Daoy (cell line): ENCODE measurements around the gene LRRC27. TPM values are rescaled to one million over a fixed set of nuclear protein-coding genes. Genes with fewer than 3 reads are reported as not detected.
A peak's percentile ranks its signal among the peaks of the same experiment; 100 is the strongest.
"Not testable (repeated sequence)": the region's sequence is repeated elsewhere in the genome, so short reads cannot be mapped to it uniquely, and the experiment has no call there.

Experiments used
- DNase-seq: peaks from one replicate; pipeline ENCODE4 v3.0.0-alpha.2; 2015; ENCODE audit warnings: low read depth
- total RNA-seq: library from RNA; depleted of rRNA; stranded (reverse); fragments of >200 nt; shearing (Covaris generic); gene quantifications from 2 replicates; pipeline ENCODE4 v1.2.3, GENCODE V29; 2014

The LRRC27 gene
- total RNA-seq, 1 experiment from 2014 or later, result 4.6 TPM

- no peak for DNase-seq
Observed at GRCh38 chr10:132374612-132375011, 42.6 kb downstream of the LRRC27 start.

- no peak for DNase-seq
Observed at GRCh38 chr10:132375116-132375794, 43.3 kb downstream of the LRRC27 start.

GRCh38 chr10:132375795-132376297 lies 43.9 kb downstream of the LRRC27 start:
- DNase-seq, result no peak

GRCh38 chr10:132376394-132376851 lies 44.4 kb downstream of the LRRC27 start:
- no peak for DNase-seq

GRCh38 chr10:132377326-132377725 lies 45.3 kb downstream of the LRRC27 start:
- no peak for DNase-seq

- not testable (repeated sequence) for DNase-seq
Observed at GRCh38 chr10:132379026-132379425, 47.0 kb downstream of the LRRC27 start.

GRCh38 chr10:132380986-132381385 lies 49.0 kb downstream of the LRRC27 start:
- DNase-seq, result not testable (repeated sequence)

- no peak for DNase-seq
Observed at GRCh38 chr10:132381741-132382140, 49.7 kb downstream of the LRRC27 start.

GRCh38 chr10:132382231-132382922 lies 50.4 kb downstream of the LRRC27 start:
- DNase-seq, result peak; percentile 85

- DNase-seq, result no peak
Observed at GRCh38 chr10:132383101-132383500, 51.1 kb downstream of the LRRC27 start.

- no peak for DNase-seq
Observed at GRCh38 chr10:132383751-132384196, 51.8 kb downstream of the LRRC27 start.

GRCh38 chr10:132384618-132385388 lies 52.8 kb downstream of the LRRC27 start:
- no peak for DNase-seq

GRCh38 chr10:132385389-132385667 lies 53.3 kb downstream of the LRRC27 start:
- DNase-seq, result no peak

- DNase-seq, result no peak
Observed at GRCh38 chr10:132385721-132386418, 53.9 kb downstream of the LRRC27 start.

- no peak for DNase-seq
Observed at GRCh38 chr10:132386419-132386831, 54.4 kb downstream of the LRRC27 start.

GRCh38 chr10:132386896-132387295 lies 54.9 kb downstream of the LRRC27 start:
- DNase-seq, result not testable (repeated sequence)

- DNase-seq, result peak; percentile 63
Observed at GRCh38 chr10:132387764-132388210, 55.8 kb downstream of the LRRC27 start.

- no peak for DNase-seq
Observed at GRCh38 chr10:132388891-132389432, 57.0 kb downstream of the LRRC27 start.

- DNase-seq, result no peak
Observed at GRCh38 chr10:132389433-132390169, 57.6 kb downstream of the LRRC27 start.

- DNase-seq, result no peak
Observed at GRCh38 chr10:132390170-132390920, 58.4 kb downstream of the LRRC27 start.
